ENCODE results near the gene PTPRK. TPM values are rescaled to one million over a fixed set of nuclear protein-coding genes. Genes with fewer than 3 reads are reported as not detected.

The PTPRK gene
- total and polyA plus RNA-seq, 2 donors (not counting 1 experiment from before 2014, with no cell fraction given), result 16.2 to 18.7 TPM

DNA sequence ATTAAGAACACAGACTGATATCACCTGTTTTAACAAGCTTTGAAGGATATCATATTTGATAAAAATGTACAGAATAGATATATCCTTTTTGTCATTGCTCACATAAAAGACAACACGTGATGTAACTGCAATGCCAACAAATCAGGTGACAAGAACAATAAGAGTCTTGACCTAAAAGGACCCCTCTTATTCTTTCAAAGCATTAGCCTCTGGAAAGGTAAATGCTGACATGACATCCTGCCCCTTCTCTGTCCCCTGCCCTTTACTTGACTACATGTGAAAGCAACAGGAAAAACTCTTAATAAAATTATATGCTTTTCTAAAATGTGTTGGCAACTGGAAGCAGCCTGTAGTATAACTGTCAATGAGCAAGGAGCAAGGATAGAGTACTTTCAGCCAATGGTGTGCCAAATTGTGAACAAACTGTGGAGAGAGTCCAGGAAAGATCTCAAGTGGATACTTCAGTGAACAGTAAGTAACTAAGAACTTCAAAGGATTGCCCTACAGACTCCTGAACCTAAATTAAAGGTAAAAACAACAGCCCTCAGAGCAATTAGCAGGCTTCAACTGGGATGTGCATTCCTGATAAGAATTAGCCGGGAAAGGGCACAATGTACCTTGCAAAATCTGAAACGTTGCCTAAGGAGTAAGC lies 16.3 kb downstream of the PTPRK start:
- Histone ChIP-seq H3K79me2 (ENCODE audit: control insufficient read depth, insufficient read depth, low read length) (no peaks in the 10 kb centered on the region), H3K36me3 (replicated peaks in 1 of 2; ENCODE audit: control extremely low read depth in 1 of 2, control insufficient read depth in 1 of 2, extremely low read depth in 1 of 2, insufficient read depth in 2 of 2, low read length in 1 of 2) (no peaks in the 10 kb centered on the region), H3K4me2 (replicated peaks; ENCODE audit: low read depth, low read length, poor library complexity, severe bottlenecking) (no peak overlapping the region), H3K4me3 (ENCODE audit: control extremely low read depth in 1 of 5, extremely low read depth in 1 of 5, insufficient read depth in 1 of 5, low read depth in 2 of 5, low read length in 4 of 5) (no peak overlapping the region), H2AFZ (ENCODE audit: insufficient read depth, low read depth, low read length, poor library complexity, severe bottlenecking) (no peak overlapping the region), H3K27ac (ENCODE audit: low read length in 2 of 2) (no peak overlapping the region), H4K20me1 (ENCODE audit: control insufficient read depth, insufficient read depth, low read length, poor library complexity, severe bottlenecking) (no peaks in the 10 kb centered on the region), H3K27me3 (replicated peaks in 1 of 4; ENCODE audit: control extremely low read depth in 1 of 4, control insufficient read depth in 3 of 4, insufficient read depth in 4 of 4, low read length in 3 of 4) (no peaks in the 10 kb centered on the region), H3K9me3 (ENCODE audit: control extremely low read depth in 1 of 3, control insufficient read depth in 2 of 3, insufficient read depth in 1 of 3, low read length in 2 of 3) (no peaks in the 10 kb centered on the region), H3K9ac (ENCODE audit: low read length) (no peak overlapping the region), H3K4me1 (ENCODE audit: control insufficient read depth in 2 of 2, insufficient read depth in 2 of 2, low read length in 2 of 2) (no peaks in the 10 kb centered on the region)
- H3K4me1 Mint-ChIP-seq, result no peaks in the 10 kb centered on the region
- POLR2A ChIA-PET, result no interaction called here
- no peaks in the 10 kb centered on the region for H3K27me3 Mint-ChIP-seq
- no peaks in the 10 kb centered on the region for H3K9me3 Mint-ChIP-seq (ENCODE audit: insufficient read depth)
- CTCF ChIA-PET, result no interaction called here
- ATAC-seq (ENCODE audit: low read depth) (no peak), DNase-seq (no peak)
- TF ChIP-seq, protein P1, sequence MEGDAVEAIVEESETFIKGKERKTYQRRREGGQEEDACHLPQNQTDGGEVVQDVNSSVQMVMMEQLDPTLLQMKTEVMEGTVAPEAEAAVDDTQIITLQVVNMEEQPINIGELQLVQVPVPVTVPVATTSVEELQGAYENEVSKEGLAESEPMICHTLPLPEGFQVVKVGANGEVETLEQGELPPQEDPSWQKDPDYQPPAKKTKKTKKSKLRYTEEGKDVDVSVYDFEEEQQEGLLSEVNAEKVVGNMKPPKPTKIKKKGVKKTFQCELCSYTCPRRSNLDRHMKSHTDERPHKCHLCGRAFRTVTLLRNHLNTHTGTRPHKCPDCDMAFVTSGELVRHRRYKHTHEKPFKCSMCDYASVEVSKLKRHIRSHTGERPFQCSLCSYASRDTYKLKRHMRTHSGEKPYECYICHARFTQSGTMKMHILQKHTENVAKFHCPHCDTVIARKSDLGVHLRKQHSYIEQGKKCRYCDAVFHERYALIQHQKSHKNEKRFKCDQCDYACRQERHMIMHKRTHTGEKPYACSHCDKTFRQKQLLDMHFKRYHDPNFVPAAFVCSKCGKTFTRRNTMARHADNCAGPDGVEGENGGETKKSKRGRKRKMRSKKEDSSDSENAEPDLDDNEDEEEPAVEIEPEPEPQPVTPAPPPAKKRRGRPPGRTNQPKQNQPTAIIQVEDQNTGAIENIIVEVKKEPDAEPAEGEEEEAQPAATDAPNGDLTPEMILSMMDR (IDR thresholded peaks at IDR 0.05), result no peak
- no peak for TF ChIP-seq EZH2 (IDR thresholded peaks at IDR 0.05; ENCODE audit: borderline replicate concordance, insufficient read depth, low read depth, low read length, poor library complexity, severe bottlenecking)
- WGBS (ENCODE audit: insufficient coverage), result 82% methylated on average over 3 of the region's 3 CpGs
- H3K27ac Mint-ChIP-seq, result no peak overlapping the region
- intact Hi-C loops (cut with micrococcal nuclease), result no loop called here
- no peak overlapping the region for H3K4me3 Mint-ChIP-seq

DNA sequence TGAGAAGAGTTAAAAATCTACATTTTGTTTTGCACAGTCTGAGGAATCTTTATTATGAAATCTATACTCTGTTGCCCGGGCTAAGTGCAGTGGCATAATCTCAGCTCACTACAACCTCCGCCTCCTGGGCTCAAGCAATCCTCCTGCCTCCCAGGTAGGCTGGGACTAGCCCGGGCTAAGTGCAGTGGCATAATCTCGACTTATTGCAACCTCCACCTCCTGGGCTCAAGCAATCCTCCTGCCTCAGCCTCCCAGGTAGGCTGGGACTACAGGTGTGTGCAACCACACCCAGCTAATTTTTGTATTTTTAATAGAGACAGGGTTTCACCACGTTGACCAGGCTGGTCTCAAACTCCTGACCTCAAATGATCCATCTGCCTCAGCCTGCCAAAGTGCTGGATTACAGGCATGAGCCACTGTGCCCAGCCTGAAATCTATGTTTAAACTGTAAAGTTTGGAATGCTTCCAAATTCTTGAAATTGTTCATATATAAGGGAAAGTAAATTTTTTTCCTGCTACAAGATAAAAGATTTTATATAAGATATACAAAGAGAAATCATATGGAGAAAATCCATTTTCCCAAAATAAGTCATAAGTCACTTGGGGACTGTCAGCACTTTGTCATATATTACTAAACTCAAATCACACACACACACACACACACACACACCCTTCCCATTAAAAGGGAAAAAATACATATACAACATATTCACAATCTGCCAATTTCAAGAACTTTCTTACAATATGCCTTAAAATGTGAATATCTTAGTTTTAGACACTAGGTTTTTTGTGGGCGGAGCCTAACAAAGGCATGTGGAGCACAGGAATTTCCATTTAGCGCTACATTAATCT lies 19.4 kb downstream of the PTPRK start:
- Histone ChIP-seq H3K27me3 (replicated peaks in 1 of 4; ENCODE audit: control extremely low read depth in 1 of 4, control insufficient read depth in 3 of 4, insufficient read depth in 4 of 4, low read length in 3 of 4) (no peaks in the 10 kb centered on the region), H3K79me2 (ENCODE audit: control insufficient read depth, insufficient read depth, low read length) (no peaks in the 10 kb centered on the region), H3K4me2 (replicated peaks; ENCODE audit: low read depth, low read length, poor library complexity, severe bottlenecking) (no peak overlapping the region), H3K4me1 (ENCODE audit: control insufficient read depth in 2 of 2, insufficient read depth in 2 of 2, low read length in 2 of 2) (no peaks in the 10 kb centered on the region), H3K36me3 (replicated peaks in 1 of 2; ENCODE audit: control extremely low read depth in 1 of 2, control insufficient read depth in 1 of 2, extremely low read depth in 1 of 2, insufficient read depth in 2 of 2, low read length in 1 of 2) (no peaks in the 10 kb centered on the region), H2AFZ (ENCODE audit: insufficient read depth, low read depth, low read length, poor library complexity, severe bottlenecking) (no peak overlapping the region), H4K20me1 (ENCODE audit: control insufficient read depth, insufficient read depth, low read length, poor library complexity, severe bottlenecking) (no peaks in the 10 kb centered on the region), H3K4me3 (ENCODE audit: control extremely low read depth in 1 of 5, extremely low read depth in 1 of 5, insufficient read depth in 1 of 5, low read depth in 2 of 5, low read length in 4 of 5) (no peak overlapping the region), H3K27ac (ENCODE audit: low read length in 2 of 2) (no peak overlapping the region), H3K9me3 (ENCODE audit: control extremely low read depth in 1 of 3, control insufficient read depth in 2 of 3, insufficient read depth in 1 of 3, low read length in 2 of 3) (no peaks in the 10 kb centered on the region), H3K9ac (ENCODE audit: low read length) (no peak overlapping the region)
- intact Hi-C loops (cut with micrococcal nuclease), result no loop called here
- no peaks in the 10 kb centered on the region for H3K4me1 Mint-ChIP-seq
- H3K4me3 Mint-ChIP-seq, result no peak overlapping the region
- H3K9me3 Mint-ChIP-seq (ENCODE audit: insufficient read depth), result no peaks in the 10 kb centered on the region
- H3K27me3 Mint-ChIP-seq, result no peaks in the 10 kb centered on the region
- no peak for DNase-seq
- TF ChIP-seq EZH2 (IDR thresholded peaks at IDR 0.05; ENCODE audit: borderline replicate concordance, insufficient read depth, low read depth, low read length, poor library complexity, severe bottlenecking), result no peak
- TF ChIP-seq, protein P1 (IDR thresholded peaks at IDR 0.05), result no peak
- WGBS (ENCODE audit: insufficient coverage), result 80% methylated on average over 3 of the region's 7 CpGs
- CTCF ChIA-PET, result no interaction called here
- no peak for ATAC-seq (ENCODE audit: low read depth)
- no peak overlapping the region for H3K27ac Mint-ChIP-seq
- POLR2A ChIA-PET, result no interaction called here
